GM15510 (cell line): ENCODE measurements around the gene DNTT.

Experiments used
- POLR2A ChIP-seq: IDR thresholded peaks from 3 replicates; pipeline ENCODE4 v1.6.1; 2011; ENCODE audit warnings: borderline replicate concordance; ENCODE audit not compliant: insufficient read length; ENCODE audit errors: extremely low read depth

The DNTT gene

DNA sequence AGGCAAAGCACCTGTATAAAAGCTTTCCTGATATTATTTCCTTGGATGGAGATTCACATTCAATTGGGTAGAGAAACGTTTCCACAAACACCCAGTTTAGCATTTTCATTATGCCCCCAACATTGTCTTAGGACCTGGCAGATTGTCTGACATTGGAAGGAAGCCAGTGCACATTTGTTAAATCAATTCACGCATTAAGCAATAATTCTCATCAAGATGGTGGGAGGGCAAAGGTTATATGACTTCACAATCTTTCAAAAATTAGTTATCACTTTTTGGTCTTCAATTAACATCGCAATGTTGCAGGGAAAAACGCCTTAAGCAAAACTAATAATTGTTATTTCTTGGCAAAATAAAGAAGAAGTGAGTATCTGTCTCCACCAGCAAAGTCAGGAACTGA is 38.2 kb downstream of the DNTT start:
- TF ChIP-seq POLR2A = no peak

DNA sequence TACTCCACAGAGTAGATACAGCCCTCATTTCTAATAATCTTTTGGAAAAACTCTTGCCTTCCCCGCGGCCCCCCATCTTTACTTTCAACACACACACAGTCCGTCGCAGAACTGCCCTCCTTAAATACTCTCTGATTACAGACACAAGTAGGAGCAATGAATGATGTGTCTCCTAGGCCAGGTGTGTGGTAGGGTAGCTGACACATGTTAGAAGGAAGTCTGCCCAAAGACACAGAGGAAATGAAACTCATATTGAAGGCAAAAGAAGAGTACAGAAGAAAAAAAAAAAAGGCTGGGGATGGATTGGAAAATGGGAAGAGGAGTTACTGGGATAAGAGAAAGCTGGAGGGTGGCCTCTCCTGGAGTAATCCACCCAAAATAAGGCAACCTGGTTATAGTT is 39.9 kb downstream of the DNTT start:
- TF ChIP-seq POLR2A = no peak

DNA sequence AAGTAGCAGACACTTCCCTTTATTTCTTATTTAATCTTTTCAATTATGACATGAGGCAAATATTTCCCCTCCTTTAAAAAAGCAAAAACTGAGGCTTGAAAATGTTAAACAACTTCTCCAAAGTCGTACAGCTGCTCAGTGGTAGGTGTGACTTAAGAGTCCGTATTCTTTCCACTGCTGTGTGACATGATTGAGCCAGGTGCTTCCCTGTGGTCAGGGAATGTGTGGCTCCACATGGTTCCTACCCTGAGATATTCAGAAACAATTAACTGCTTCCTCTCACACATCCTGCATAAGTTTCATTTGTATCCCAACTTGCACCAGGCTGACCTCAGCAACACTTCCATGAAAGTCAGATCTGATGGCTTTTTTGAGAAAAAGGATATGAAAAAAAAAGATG is 41.0 kb downstream of the DNTT start:
- no peak for TF ChIP-seq POLR2A

DNA sequence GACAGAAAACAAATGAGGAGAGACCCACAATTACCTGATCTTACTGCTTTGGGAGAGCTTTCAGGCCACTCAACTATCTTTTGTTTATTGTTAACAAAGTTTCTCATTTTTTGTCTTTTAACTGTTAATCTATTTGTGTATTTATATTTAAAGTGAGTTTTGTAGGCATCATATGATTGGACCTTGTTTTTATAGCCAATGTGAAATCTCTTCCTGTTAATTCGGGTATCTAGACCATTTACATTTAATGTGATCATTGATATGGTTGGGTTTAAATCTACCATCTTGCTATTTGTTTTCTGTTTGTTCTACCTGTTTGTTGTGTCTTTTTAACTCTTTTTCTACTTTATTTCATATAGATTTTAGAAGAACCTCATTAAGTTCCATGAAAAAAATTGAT is 42.1 kb downstream of the DNTT start:
- TF ChIP-seq POLR2A = no peak

DNA sequence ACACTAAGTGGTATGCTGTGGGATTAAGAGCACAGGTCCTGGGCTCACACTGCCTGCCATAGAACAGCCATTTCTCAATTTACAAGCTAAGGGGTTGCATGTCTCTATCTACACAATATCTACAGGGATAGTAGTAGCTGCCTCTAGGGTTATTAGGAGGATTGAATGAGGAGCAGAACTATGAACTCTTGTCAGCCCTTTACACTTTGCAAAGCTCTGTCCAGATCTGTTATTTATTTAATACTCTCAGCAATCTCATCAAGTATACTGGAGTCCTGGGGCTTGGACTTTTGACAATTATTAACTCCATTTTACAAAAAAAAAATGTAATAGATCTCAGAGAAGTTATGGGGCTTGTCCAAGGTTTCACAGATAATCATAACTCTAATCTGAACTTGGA is 47.8 kb downstream of the DNTT start:
- TF ChIP-seq POLR2A = no peak

DNA sequence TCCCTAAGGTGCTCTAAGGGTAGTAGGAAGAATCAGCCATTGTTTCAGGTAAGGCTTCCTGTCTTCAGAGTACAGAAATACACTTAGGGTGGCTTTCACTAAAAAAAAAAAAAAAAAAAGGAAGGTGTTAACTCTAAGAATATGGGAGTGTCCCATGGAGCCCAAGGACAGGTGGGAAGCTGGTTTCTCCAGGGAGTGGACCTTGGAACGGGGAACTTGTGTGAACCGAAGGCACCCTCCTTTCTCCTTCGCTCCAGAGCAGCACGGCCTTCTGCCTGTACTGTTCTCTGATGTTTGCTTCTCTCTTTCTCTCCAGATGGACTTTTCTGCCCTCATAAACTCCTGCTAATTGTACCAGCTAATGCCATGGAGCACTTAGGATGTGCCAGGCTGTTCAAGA is 48.3 kb downstream of the DNTT start:
- TF ChIP-seq POLR2A = no peak

DNA sequence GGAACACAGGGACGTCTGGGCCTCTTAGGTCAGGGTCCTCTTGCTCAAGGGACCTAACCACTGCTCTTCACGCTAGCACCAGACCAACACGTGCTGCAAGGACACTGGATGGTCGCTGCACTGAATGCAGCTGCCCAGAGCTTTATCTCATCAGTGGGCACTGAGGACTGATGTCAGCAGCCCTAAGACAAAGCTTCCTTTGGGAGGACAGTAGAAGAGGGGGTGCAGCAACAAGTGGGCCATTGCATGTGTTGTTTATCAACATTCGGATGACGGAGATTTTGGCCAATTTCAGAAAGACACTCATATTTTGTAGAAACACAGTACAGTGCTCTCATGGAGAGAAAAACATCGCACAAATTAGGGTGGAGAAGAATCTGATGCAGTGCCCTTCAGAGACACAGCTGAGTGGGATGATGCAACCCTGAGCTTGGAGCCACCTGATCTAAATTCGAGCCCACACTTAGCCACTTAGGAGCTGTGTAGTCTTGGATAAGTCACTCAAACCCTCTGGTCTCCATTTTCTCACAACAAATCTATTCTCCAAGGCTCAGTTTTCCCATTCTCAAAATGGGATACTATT is 52.9 kb downstream of the DNTT start:
- no peak for TF ChIP-seq POLR2A

DNA sequence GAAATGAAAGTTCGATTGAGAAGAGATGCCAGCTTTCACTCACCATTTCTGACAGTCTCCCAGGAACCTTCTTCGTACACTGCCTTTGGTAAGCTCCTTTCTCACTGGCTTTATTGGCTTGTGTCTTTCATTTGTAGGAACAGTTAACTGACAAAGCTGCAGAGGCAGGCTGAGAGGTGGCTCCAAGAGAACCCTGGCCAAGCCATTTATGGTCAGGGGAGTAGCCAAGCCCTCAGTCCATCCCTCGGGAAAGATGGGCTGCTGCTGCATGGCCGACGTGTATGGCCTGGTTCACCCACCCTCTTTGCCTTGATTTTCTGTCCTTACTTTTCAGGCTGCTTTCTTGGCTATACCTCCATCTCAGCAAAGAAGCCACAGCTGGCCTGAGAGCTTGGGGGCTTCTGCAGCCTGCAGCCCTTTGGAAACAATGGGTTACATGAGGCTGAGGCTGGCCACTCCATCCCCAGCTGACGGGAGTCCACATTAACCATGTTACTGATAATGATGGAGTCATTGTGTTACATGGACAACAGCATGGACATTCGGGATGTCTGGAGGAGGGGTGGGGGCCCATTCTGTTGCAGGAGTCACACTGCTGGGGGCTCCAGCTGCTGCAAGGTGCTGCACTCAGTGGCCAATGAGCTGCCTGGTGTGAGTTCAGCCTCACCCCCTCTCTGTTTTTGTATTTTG is 54.8 kb downstream of the DNTT start, which contains the start of gene OPALIN:
OPALIN (minus strand) TSS at position 152 of the 690 bp plus-strand sequence; CDS start at position 46, 106 bp downstream.
- no peak for TF ChIP-seq POLR2A

DNA sequence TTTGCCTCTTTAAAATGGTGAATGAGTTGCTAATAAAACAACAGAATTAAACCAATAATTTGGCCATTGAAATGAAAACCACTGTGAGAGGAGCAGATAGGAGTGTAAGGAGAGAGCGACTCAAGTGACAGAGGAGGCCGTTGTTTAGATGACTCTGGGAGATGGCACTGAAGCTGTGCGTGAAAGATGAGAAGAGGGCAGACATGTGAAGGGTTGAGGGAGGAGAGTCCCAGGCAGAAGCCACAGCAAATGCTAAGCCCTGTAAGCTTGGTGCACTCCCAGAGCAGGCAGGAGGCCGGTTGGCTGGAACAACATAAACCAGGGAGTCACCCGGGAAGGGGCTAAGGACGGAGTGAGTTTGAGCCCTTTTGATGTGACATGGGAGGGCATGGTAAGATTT is 55.4 kb downstream of the DNTT start:
- TF ChIP-seq POLR2A = no peak

DNA sequence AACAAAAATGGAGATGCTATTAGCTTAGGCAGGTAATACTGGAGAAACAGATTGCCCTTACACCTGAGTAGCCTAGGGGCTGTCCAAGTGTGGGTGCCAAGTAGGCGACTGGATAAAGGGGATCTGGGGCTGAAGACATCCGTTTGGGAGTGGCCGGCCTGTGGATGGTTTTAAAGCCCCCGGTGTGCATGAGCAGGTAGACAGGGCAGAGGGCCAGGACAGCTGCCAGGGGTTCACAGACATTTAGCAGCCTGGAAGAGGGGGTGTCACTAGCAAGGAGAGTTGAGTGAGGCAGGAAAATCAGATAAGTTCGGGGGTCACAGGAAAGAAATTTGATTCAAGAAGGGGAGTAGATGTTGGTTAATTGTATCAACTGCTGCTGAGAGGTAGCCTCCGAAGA is 56.1 kb downstream of the DNTT start:
- no peak for TF ChIP-seq POLR2A

DNA sequence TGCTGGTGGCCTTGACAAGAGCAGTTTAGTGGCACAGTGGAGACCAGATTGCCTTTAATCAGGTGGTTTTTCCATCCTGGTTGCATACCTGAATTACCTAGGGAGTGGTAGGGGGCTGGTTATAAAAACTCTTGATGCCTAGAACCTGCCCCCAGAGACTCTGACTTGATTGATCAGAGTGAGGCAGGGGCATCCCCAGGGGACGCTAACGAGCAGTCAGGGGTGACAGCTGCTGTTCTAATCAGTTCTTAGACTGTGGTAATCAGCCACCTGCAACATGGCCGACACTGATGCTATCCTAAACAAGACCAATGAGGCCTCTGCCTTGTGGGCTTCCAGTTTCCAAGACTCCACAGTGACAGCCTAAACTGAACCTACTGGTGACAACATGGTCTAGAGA is 56.5 kb downstream of the DNTT start:
- no peak for TF ChIP-seq POLR2A

DNA sequence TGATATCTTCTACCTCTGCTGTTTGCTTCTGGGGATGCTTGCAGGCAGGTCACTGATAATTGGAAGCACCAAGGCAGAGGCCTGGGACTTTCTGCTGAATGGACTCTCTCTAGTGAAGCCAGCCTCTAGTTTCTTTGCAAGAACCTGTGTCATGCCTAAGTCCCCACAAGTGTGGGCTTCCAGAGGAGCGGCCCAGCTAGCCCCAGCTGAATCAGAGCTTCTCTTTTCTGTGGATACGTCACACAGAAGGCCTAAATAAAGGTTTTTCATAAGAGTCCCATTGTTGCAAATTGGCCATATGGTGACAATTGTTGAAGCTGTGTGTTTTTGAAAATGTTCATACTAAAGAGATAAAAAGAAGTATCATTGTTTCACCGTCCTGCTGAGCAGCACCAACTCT is 61.3 kb downstream of the DNTT start:
- TF ChIP-seq POLR2A = no peak

DNA sequence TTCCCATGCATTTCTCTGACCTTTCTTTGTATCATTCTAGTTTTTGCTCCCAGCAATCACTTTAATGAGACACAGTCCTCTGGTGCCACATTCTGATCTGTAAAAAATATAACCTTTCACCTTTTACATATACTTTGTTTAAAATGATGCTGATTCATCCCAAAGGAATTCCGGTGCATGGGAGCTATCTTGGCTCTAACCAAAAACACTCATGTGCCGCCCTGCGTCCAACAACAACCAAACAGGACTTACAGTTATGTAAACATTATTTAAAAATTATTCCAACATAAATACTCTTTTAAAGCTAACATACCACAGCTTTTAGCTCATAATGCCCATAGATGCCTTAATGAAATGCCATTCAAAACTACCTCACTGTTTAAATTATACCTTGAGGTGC is 62.3 kb downstream of the DNTT start:
- TF ChIP-seq POLR2A = no peak

DNA sequence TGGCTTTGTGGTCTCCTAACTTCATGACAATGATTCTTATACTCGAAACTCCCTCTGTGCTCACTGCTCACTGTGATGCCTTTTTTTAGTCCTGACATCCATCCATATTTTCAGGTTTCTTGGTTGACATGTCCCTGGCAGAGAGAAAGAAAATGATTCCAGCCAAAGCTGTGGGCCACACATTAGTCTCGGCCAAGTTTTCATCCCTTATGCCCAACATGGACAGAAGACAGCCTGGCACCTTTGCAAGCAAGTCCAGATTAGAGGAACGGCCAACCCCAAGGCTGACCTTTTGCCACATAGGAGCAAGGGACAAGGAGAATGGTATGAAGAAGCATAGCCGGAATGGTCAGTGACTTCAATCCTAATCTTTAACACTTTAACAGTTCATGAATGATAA is 63.2 kb downstream of the DNTT start:
- TF ChIP-seq POLR2A = no peak

DNA sequence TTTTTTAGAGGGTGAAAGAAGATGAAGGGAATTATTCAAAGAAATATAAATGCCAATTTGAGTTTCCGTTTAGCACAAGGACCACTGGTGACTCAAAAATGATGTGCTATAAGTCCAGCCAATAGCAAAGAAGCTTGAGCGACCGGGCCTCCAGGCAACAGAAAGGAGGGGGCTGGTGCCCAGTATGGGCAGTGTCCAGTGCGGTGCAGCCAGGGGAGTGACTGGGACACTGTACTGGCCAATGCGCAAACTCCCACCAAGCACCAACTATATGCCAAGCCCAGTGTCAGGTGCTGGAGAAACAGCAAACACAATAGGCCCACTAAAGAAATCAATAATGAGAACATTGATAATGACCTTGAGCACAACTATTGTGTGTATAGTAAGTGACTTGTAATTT is 64.7 kb downstream of the DNTT start:
- no peak for TF ChIP-seq POLR2A

DNA sequence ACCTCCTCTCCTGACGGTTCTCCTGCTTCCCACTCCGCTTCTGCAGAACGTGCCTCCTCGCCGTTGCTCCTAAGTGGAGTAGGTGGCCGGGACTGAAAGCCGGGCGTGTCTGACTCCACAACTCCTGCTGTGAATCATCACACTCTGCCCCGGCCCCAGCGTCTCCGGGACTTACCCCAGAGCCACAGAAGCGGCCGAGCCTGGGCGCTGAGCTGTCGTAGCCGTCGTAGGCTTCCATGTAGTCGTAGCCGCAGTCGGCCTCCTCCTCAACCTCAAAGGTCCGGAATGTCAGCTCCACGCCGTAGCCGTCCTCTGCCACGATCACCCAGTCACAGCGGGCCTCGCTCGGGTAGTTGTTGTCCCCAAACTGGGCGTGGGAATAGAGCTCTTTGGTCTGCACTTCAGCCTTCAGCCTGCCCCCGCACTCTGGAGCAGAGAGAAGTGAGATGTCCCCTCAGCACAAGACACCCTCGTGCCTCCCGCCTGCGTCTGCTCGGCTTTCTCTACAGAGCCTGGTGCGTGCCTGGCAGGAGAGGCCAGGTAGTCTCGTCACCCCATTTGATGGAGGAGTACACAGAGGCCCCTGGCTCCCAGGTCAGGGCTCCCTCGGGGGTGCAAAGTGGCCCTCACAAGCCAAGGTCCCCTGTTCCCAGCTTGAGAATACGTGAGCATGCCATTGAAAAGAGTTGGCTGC is 65.8 kb downstream of the DNTT start:
- TF ChIP-seq POLR2A = no peak
